CD14-positive monocyte (primary cell): ENCODE measurements around the gene ENPEP. TPM values are rescaled to one million over a fixed set of nuclear protein-coding genes. Genes with fewer than 3 reads are reported as not detected.

Experiments used
- DNase-seq, 3 donors: peaks; one replicate each; pipeline ENCODE4 v3.0.0-alpha.2; 2011 to 2022
- H2AFZ ChIP-seq: 2 replicates; pipeline ENCODE4 v1.6.0; 2012; ENCODE audit warnings: mild to moderate bottlenecking, low read depth, low read length, inconsistent platforms; ENCODE audit not compliant: insufficient read depth, poor library complexity, severe bottlenecking
- H3K27ac ChIP-seq, 2 donors: 1 replicate in 1 of 2; 2 replicates in 1 of 2; pipeline ENCODE4 v1.5.1; 2012 to 2013; ENCODE audit warnings: low read length in 2 of 2, control low read depth in 1 of 2, inconsistent platforms in 1 of 2, low read depth in 1 of 2, mild to moderate bottlenecking in 1 of 2
- H3K27me3 ChIP-seq, 2 donors: one replicate each; pipeline versions ENCODE4 v1.6.0 to v1.6.1; 2011 to 2013; ENCODE audit warnings: low read length in 2 of 2; ENCODE audit not compliant: control insufficient read depth in 2 of 2, insufficient read depth in 2 of 2
- H3K36me3 ChIP-seq, 2 donors: replicated peaks in 1 of 2; 1 replicate in 1 of 2; 2 replicates in 1 of 2; pipeline versions ENCODE4 v1.5.1 to v1.6.1; 2012 to 2013; ENCODE audit warnings: low read length in 2 of 2, control low read depth in 1 of 2, inconsistent platforms in 1 of 2, mild to moderate bottlenecking in 1 of 2; ENCODE audit not compliant: insufficient read depth in 2 of 2, control insufficient read depth in 1 of 2
- H3K4me1 ChIP-seq, 2 donors: 1 replicate in 1 of 2; 2 replicates in 1 of 2; pipeline versions ENCODE4 v1.5.1 to v1.6.1; 2012 to 2013; ENCODE audit warnings: low read length in 2 of 2, control low read depth in 1 of 2, inconsistent platforms in 1 of 2, mild to moderate bottlenecking in 1 of 2, moderate library complexity in 1 of 2; ENCODE audit not compliant: insufficient read depth in 2 of 2, control insufficient read depth in 1 of 2
- H3K4me2 ChIP-seq: replicated peaks from 2 replicates; pipeline ENCODE3; 2012; ENCODE audit warnings: low read length, moderate library complexity, mild to moderate bottlenecking; ENCODE audit not compliant: poor library complexity, severe bottlenecking; ENCODE audit errors: extremely low read depth
- H3K4me3 ChIP-seq, 3 experiments: fragments of 200-600 bp in 1 of 3; sonication (generic) in 1 of 3; replicated peaks in 1 of 3; 1 replicate in 2 of 3; 2 replicates in 1 of 3; pipeline ENCODE4 v1.5.1; 2011 to 2013; ENCODE audit warnings: low read length in 3 of 3, mild to moderate bottlenecking in 3 of 3, control low read depth in 2 of 3, low read depth in 2 of 3, inconsistent platforms in 1 of 3, moderate library complexity in 1 of 3
- H3K79me2 ChIP-seq: 2 replicates; pipeline ENCODE4 v1.6.0; 2012; ENCODE audit warnings: mild to moderate bottlenecking, control low read depth, inconsistent platforms, low read length, moderate library complexity; ENCODE audit not compliant: insufficient read depth
- H3K9ac ChIP-seq: 2 replicates; pipeline ENCODE4 v1.6.0; 2017; ENCODE audit warnings: low read length, mild to moderate bottlenecking; ENCODE audit not compliant: insufficient read depth, poor library complexity, severe bottlenecking
- H3K9me3 ChIP-seq, 2 donors: replicated peaks in 1 of 2; 1 replicate in 1 of 2; 2 replicates in 1 of 2; pipeline versions ENCODE4 v1.5.1 to v1.6.1; 2012 to 2013; ENCODE audit warnings: low read length in 2 of 2, control low read depth in 1 of 2; ENCODE audit not compliant: control insufficient read depth in 1 of 2, insufficient read depth in 1 of 2
- H4K20me1 ChIP-seq: 2 replicates; pipeline ENCODE4 v1.6.0; 2012; ENCODE audit warnings: mild to moderate bottlenecking, low read length, control low read depth, moderate library complexity; ENCODE audit not compliant: insufficient read depth
- H3K27ac Mint-ChIP-seq, 7 donors: one replicate each; pipeline ENCODE4 v1.8.0; 2020; ENCODE audit warnings: mild to moderate bottlenecking in 7 of 7, mixed read lengths in 7 of 7, moderate library complexity in 6 of 7, inconsistent platforms in 2 of 7
- H3K27me3 Mint-ChIP-seq, 3 donors: one replicate each; pipeline ENCODE4 v1.8.0; 2021 to 2022; ENCODE audit warnings: low read depth in 3 of 3, mild to moderate bottlenecking in 3 of 3, mixed read lengths in 3 of 3, moderate library complexity in 3 of 3, inconsistent platforms in 1 of 3
- H3K36me3 Mint-ChIP-seq, 2 donors: one replicate each; pipeline ENCODE4 v1.8.0; 2020; ENCODE audit warnings: mixed read lengths in 2 of 2, inconsistent platforms in 1 of 2, mild to moderate bottlenecking in 1 of 2
- H3K4me1 Mint-ChIP-seq: one replicate; pipeline ENCODE4 v1.8.0; 2020; ENCODE audit warnings: mild to moderate bottlenecking, mixed read lengths
- H3K4me3 Mint-ChIP-seq, 2 donors: one replicate each; pipeline ENCODE4 v1.8.0; 2020; ENCODE audit warnings: mild to moderate bottlenecking in 2 of 2, mixed read lengths in 2 of 2, moderate library complexity in 1 of 2
- H3K9me3 Mint-ChIP-seq, 7 donors: one replicate each; pipeline ENCODE4 v1.8.0; 2020 to 2022; ENCODE audit warnings: mixed read lengths in 7 of 7, mild to moderate bottlenecking in 6 of 7, moderate library complexity in 6 of 7, inconsistent platforms in 2 of 7
- WGBS: methylation state at CpG from one replicate; pipeline ENCODE4 v1.1.5; 2013; ENCODE audit warnings: missing lambda C conversion rate; ENCODE audit not compliant: insufficient coverage; 5-methylcytosine and 5-hydroxymethylcytosine counted together
- intact Hi-C, 2 donors: fragments of 100-400 bp; cut with micrococcal nuclease; formaldehyde crosslinking; loops; one replicate each; pipeline versions ENCODE4 v1.15.0 to v1.15.1; 2023
- polyA plus RNA-seq, 3 donors: library from polyadenylated mRNA; depleted of rRNA in 1 of 3; unstranded in 2 of 3; stranded (reverse) in 1 of 3; fragments of 300-500 nt in 2 of 3; fragments of >200 nt in 1 of 3; fragmentation: Illumina TruSeq in 2 of 3; gene quantifications; 1 replicate in 2 of 3; 2 replicates in 1 of 3; pipeline ENCODE4 v1.2.3, GENCODE V29; 2012 to 2021
- TF ChIP-seq, protein P1 (sequence below): fragments of 200-600 bp; IDR thresholded peaks from one replicate; pipeline ENCODE4 v1.8.0; 2022; ENCODE audit warnings: antibody characterized with exemption, mild to moderate bottlenecking

ENPEP gene
- polyA plus RNA-seq, 3 donors = not detected

GRCh38 chr4:110477836-110478235 is 1.9 kb downstream of the ENPEP start:
- H4K20me1 ChIP-seq = no peaks in the 10 kb centered on the region
- no peaks in the 10 kb centered on the region for H3K9me3 Mint-ChIP-seq
- peaks cover 2 to 22% (median 11%) of the 10 kb centered on the region in 3 donors for H3K27me3 Mint-ChIP-seq
- no peak overlapping the region for H3K9ac ChIP-seq
- no peak overlapping the region for H3K27ac ChIP-seq
- TF ChIP-seq, protein P1, sequence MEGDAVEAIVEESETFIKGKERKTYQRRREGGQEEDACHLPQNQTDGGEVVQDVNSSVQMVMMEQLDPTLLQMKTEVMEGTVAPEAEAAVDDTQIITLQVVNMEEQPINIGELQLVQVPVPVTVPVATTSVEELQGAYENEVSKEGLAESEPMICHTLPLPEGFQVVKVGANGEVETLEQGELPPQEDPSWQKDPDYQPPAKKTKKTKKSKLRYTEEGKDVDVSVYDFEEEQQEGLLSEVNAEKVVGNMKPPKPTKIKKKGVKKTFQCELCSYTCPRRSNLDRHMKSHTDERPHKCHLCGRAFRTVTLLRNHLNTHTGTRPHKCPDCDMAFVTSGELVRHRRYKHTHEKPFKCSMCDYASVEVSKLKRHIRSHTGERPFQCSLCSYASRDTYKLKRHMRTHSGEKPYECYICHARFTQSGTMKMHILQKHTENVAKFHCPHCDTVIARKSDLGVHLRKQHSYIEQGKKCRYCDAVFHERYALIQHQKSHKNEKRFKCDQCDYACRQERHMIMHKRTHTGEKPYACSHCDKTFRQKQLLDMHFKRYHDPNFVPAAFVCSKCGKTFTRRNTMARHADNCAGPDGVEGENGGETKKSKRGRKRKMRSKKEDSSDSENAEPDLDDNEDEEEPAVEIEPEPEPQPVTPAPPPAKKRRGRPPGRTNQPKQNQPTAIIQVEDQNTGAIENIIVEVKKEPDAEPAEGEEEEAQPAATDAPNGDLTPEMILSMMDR = no peak
- H3K4me3 ChIP-seq = no peak overlapping the region
- no peaks in the 10 kb centered on the region for H3K9me3 ChIP-seq
- no peak overlapping the region for H3K4me3 Mint-ChIP-seq
- intact Hi-C loops = no loop called here
- no peak overlapping the region for H3K27ac Mint-ChIP-seq
- H3K79me2 ChIP-seq = no peaks in the 10 kb centered on the region
- no peak overlapping the region for H3K4me2 ChIP-seq
- H3K4me1 ChIP-seq = no peaks in the 10 kb centered on the region
- no peak for DNase-seq
- H3K27me3 ChIP-seq = peaks cover 3 to 13% of the 10 kb centered on the region in 2 donors
- no CpG with 5 or more reads among the region's 1 CpG for WGBS
- no peaks in the 10 kb centered on the region for H3K36me3 Mint-ChIP-seq
- no peaks in the 10 kb centered on the region for H3K4me1 Mint-ChIP-seq
- no peaks in the 10 kb centered on the region for H3K36me3 ChIP-seq
- no peak overlapping the region for H2AFZ ChIP-seq

DNA sequence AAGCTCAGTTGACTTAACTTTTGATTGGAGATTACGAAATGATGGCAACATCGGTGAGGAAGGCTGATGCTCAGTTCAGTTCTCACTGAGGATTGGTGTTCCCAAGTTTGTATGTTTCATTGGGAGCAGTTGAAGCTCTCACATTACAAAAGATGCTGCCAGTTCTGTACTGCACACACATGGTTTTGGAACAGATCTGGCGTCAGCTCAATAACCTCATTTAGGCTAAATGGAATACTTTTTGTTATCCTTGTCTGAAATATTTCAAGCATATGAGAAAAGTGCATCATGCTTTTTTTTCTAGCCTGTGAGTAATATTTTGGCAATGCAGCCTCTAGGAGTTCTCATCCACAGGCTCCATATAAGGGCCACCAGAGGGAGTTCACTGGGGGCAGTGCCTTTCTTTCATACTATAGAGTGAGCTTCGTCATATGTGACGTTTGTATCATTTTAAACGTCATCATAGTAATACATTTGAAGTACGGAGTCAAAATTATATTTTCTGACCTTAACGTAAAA is 4.1 kb downstream of the ENPEP start:
- Histone ChIP-seq H3K79me2 (no peaks in the 10 kb centered on the region), H3K27me3 (peaks cover 3 to 13% of the 10 kb centered on the region in 2 donors), H4K20me1 (no peaks in the 10 kb centered on the region), H3K9me3 (no peaks in the 10 kb centered on the region), H3K4me1 (peaks cover 4 to 11% of the 10 kb centered on the region in 2 donors), H3K9ac (no peak overlapping the region), H2AFZ (no peak overlapping the region), H3K27ac (no peak overlapping the region), H3K4me3 (no peak overlapping the region), H3K4me2 (no peak overlapping the region), H3K36me3 (no peaks in the 10 kb centered on the region)
- no CpG with 5 or more reads among the region's 8 CpGs for WGBS
- Mint-ChIP-seq H3K36me3 (no peaks in the 10 kb centered on the region), H3K4me1 (peaks cover 7% of the 10 kb centered on the region), H3K9me3 (no peaks in the 10 kb centered on the region), H3K27me3 (peaks cover 9 to 22% (median 11%) of the 10 kb centered on the region in 3 donors), H3K27ac (no peak overlapping the region), H3K4me3 (no peak overlapping the region)
- intact Hi-C loops = no loop called here
- TF ChIP-seq, protein P1 = no peak
- no peak for DNase-seq
